GM12878 (cell line): ENCODE measurements around the gene LCN1. TPM values are rescaled to one million over a fixed set of nuclear protein-coding genes. Genes with fewer than 3 reads are reported as not detected.

Experiments
- ATAC-seq: fragments of 200-7000 bp; cut with Tn5 transposase; 3 replicates; pipeline ENCODE4 v1.9.1; 2020; ENCODE audit warnings: mild to moderate bottlenecking, moderate library complexity
- BruUV-seq: library from RNA; stranded (reverse); fragments of 400-500 nt; replicated peaks from 2 replicates; lab custom pipeline; 2021; lab: Mats Ljungman, UMichigan
- CTCF ChIA-PET: fragments of 300-600 bp; sonication (Branson Sonifier 250); formaldehyde crosslinking; extraction: SDS; loops from one replicate; lab custom pipeline; 2021; ENCODE audit warnings: inconsistent platforms; lab: Yijun Ruan, JAX
- POLR2A ChIA-PET: fragments of 350-600 bp; formaldehyde crosslinking; extraction: SDS; loops from one replicate; lab custom pipeline; 2021; ENCODE audit warnings: inconsistent platforms; lab: Charles Lee
- RAD21 ChIA-PET: fragments of 300-600 bp; sonication (Branson Sonifier 250); formaldehyde crosslinking; loops from one replicate; lab custom pipeline; 2023; ENCODE audit warnings: antibody characterized with exemption; ENCODE audit not compliant: unreplicated experiment; lab: Charles Lee
- SMC1A ChIA-PET: fragments of 300-600 bp; sonication (Branson Sonifier 250); formaldehyde crosslinking; loops from one replicate; lab custom pipeline; 2023; ENCODE audit not compliant: unreplicated experiment, uncharacterized antibody; lab: Charles Lee
- DNase-seq: peaks from one replicate; pipeline ENCODE4 v3.0.0-alpha.2; 2011; ENCODE audit warnings: low read depth, low spot score
- FAIRE-seq: peaks from 3 replicates; lab custom pipeline; 2011; peaks lifted over from hg19 to GRCh38; lab: Jason Lieb, UNC
- H2AFZ ChIP-seq: 2 replicates; pipeline ENCODE4 v1.6.0; 2011; ENCODE audit warnings: low read depth, low read length, control low read depth; ENCODE audit not compliant: control insufficient read depth
- H3K27ac ChIP-seq: 2 replicates; pipeline ENCODE4 v1.5.1; 2011; ENCODE audit warnings: control low read depth; ENCODE audit not compliant: control insufficient read depth, insufficient read depth
- H3K27me3 ChIP-seq, 2 experiments: replicated peaks in 1 of 2; 2 replicates each; pipeline versions ENCODE4 v1.6.0 to v1.6.1; 2011; ENCODE audit warnings: low read length in 1 of 2; ENCODE audit not compliant: control insufficient read depth in 2 of 2, insufficient read depth in 2 of 2
- H3K36me3 ChIP-seq, 2 experiments: 2 replicates each; pipeline ENCODE4 v1.5.1; 2011; ENCODE audit warnings: low read length in 1 of 2; ENCODE audit not compliant: control insufficient read depth in 2 of 2, insufficient read depth in 2 of 2
- H3K4me1 ChIP-seq: 2 replicates; pipeline ENCODE4 v1.6.1; 2011; ENCODE audit warnings: mild to moderate bottlenecking, low read length, moderate library complexity, mixed read lengths; ENCODE audit not compliant: control insufficient read depth, insufficient read depth
- H3K4me2 ChIP-seq: 2 replicates; pipeline ENCODE4 v1.6.0; 2011; ENCODE audit warnings: control low read depth; ENCODE audit not compliant: control insufficient read depth, insufficient read depth
- H3K4me3 ChIP-seq: fragments of 200-600 bp; sonication (generic); 2 replicates; pipeline ENCODE4 v1.5.1; 2016
- H3K79me2 ChIP-seq: 2 replicates; pipeline ENCODE4 v1.6.0; 2011; ENCODE audit warnings: low read length; ENCODE audit not compliant: control insufficient read depth, insufficient read depth
- H3K9ac ChIP-seq: 2 replicates; pipeline ENCODE4 v1.8.0; 2011; ENCODE audit warnings: low read length, control low read depth, mixed read lengths; ENCODE audit not compliant: control insufficient read depth, insufficient read depth
- H3K9me3 ChIP-seq: replicated peaks from 3 replicates; pipeline ENCODE4 v1.5.1; 2011; ENCODE audit warnings: mild to moderate bottlenecking, low read length; ENCODE audit not compliant: control insufficient read depth, insufficient read depth
- H4K20me1 ChIP-seq: 2 replicates; pipeline ENCODE4 v1.6.0; 2011; ENCODE audit not compliant: control insufficient read depth, insufficient read depth
- ELK1 ChIP-seq: IDR thresholded peaks from 2 replicates; pipeline ENCODE4 v1.6.1; 2012; ENCODE audit warnings: low read depth, low read length, improper control_type of control experiment
- FOS ChIP-seq: IDR thresholded peaks from 3 replicates; pipeline ENCODE4 v1.6.1; 2011; ENCODE audit warnings: borderline replicate concordance; ENCODE audit not compliant: insufficient read length; ENCODE audit errors: extremely low read depth
- FOXM1 ChIP-seq: IDR thresholded peaks from 2 replicates; pipeline ENCODE4 v1.6.1; 2012; ENCODE audit warnings: low read depth, mild to moderate bottlenecking, inconsistent platforms, low read length, moderate library complexity
- POU2F2 ChIP-seq: IDR thresholded peaks from 3 replicates; pipeline ENCODE4 v1.6.1; 2011; ENCODE audit warnings: low read depth, mild to moderate bottlenecking, low read length, borderline replicate concordance
- RELB ChIP-seq: fragments of 450-650 bp; IDR thresholded peaks from 2 replicates; pipeline ENCODE4 v1.6.1; 2017; ENCODE audit warnings: low read depth, mild to moderate bottlenecking, moderate library complexity
- RUNX3 ChIP-seq: IDR thresholded peaks from 2 replicates; pipeline ENCODE4 v1.6.1; 2012; ENCODE audit warnings: low read length, inconsistent platforms
- SMAD5 ChIP-seq: IDR thresholded peaks from 2 replicates; pipeline ENCODE4 v1.6.1; 2016; ENCODE audit warnings: antibody characterized with exemption, low read depth
- SP1 ChIP-seq: IDR thresholded peaks from one replicate; pipeline ENCODE4 v1.6.1; 2011; ENCODE audit warnings: low read depth, low read length
- WRNIP1 ChIP-seq: IDR thresholded peaks from 2 replicates; pipeline ENCODE4 v1.6.1; 2011; ENCODE audit warnings: low read depth, low read length, improper control_type of control experiment, borderline replicate concordance
- YBX1 ChIP-seq: fragments of 450-650 bp; IDR thresholded peaks from 2 replicates; pipeline ENCODE4 v1.6.1; 2016; ENCODE audit warnings: antibody characterized with exemption
- ZBED1 ChIP-seq: IDR thresholded peaks from 2 replicates; pipeline ENCODE4 v1.6.1; 2016; ENCODE audit warnings: borderline replicate concordance
- whole genome bisulfite sequencing: methylation state at CpG from one replicate; pipeline ENCODE4 v1.1.6; 2016; ENCODE audit warnings: low lambda C conversion rate; ENCODE audit not compliant: insufficient replicate concordance, insufficient coverage; ENCODE audit errors: missing lambda C conversion rate; 5-methylcytosine and 5-hydroxymethylcytosine counted together
- in situ Hi-C: fragments of 300-500 bp; cut with MboI; formaldehyde crosslinking; loops from 9 replicates; pipeline ENCODE4 v1.14.3; 2018; ENCODE audit warnings: mixed read lengths
- intact Hi-C: fragments of 100-400 bp; cut with micrococcal nuclease; formaldehyde crosslinking; loops from one replicate; pipeline ENCODE4 v1.14.2; 2022; ENCODE audit not compliant: unreplicated experiment
- polyA plus RNA-seq, 11 experiments: library from polyadenylated mRNA; depleted of rRNA in 4 of 11; unstranded in 6 of 11; stranded (reverse) in 5 of 11; fragments of >200 nt; fragmentation: Nextera tagmentation in 4 of 11; fragmentation: Illumina TruSeq in 1 of 11; extraction: Ambion mirVana in 4 of 11; extraction: Trizol in 1 of 11; gene quantifications; 1 replicate in 1 of 11; 2 replicates in 10 of 11; pipeline versions ENCODE4 v1.2.1 to v1.2.3, GENCODE V29; 2011 to 2016; ENCODE audit warnings: inconsistent platforms in 2 of 11, missing spikeins in 2 of 11, low read depth in 1 of 11
- total RNA-seq, 4 experiments: library from RNA; depleted of rRNA in 3 of 4; stranded (reverse); fragments of >200 nt in 3 of 4; fragmentation: Illumina TruSeq in 1 of 4; extraction: Trizol in 1 of 4; gene quantifications; 2 replicates each; pipeline versions ENCODE4 v1.2.1 to v1.2.3, GENCODE V29; 2013 to 2021

Gene LCN1
- total and polyA plus RNA-seq, 10 of the 15 experiments (the other 5 are each of a cell fraction or from before 2014, with no cell fraction given), result not detected

- Histone ChIP-seq H3K4me3 (no peak overlapping the region), H3K27me3 (no peaks in the 10 kb centered on the region), H3K4me1 (no peaks in the 10 kb centered on the region; the same call in 1 of the 2 replicates), H3K9ac (no peak overlapping the region), H3K9me3 (no peaks in the 10 kb centered on the region; the same call in 2 of the 3 replicates), H3K79me2 (no peaks in the 10 kb centered on the region; the same call in 1 of the 2 replicates), H3K27ac (no peak overlapping the region), H4K20me1 (no peaks in the 10 kb centered on the region), H3K4me2 (no peak overlapping the region), H2AFZ (no peak overlapping the region), H3K36me3 (peaks cover 10 to 22% of the 10 kb centered on the region in 2 experiments; a peak in 3 of 4 replicates)
- POLR2A ChIA-PET, result no interaction called here
- intact Hi-C loops (no loop called here), in situ Hi-C loops (no loop called here)
- no peak for DNase-seq
- no peak for TF ChIP-seq ELK1
- RAD21 ChIA-PET, result no interaction called here
- ATAC-seq, result no peak
- FAIRE-seq, result no peak
- CTCF ChIA-PET, result no interaction called here
- WGBS, result 78% methylated on average over 23 of the region's 23 CpGs
- no TSS peak for BruUV-seq
- SMC1A ChIA-PET, result no interaction called here
These were observed 13.9 kb upstream of the LCN1 start for GRCh38 chr9:135507104-135508035.

- H3K27me3 ChIP-seq, result no peaks in the 10 kb centered on the region; a peak in 1 of 4 replicates
- no peak overlapping the region for H3K27ac ChIP-seq
- BruUV-seq, result no TSS peak
- ChIA-PET POLR2A (no interaction called here), CTCF (no interaction called here), RAD21 (no interaction called here), SMC1A (no interaction called here)
- TF ChIP-seq SP1 (no peak), FOS (no peak), WRNIP1 (no peak), YBX1 (no peak), POU2F2 (no peak), RELB (no peak), RUNX3 (no peak), SMAD5 (no peak), FOXM1 (no peak), ZBED1 (no peak)
- ATAC-seq, result no peak
- H3K4me3 ChIP-seq, result no peak overlapping the region
- no peak for DNase-seq
- H3K4me1 ChIP-seq, result no peaks in the 10 kb centered on the region
- H3K9ac ChIP-seq, result no peak overlapping the region
- no peaks in the 10 kb centered on the region; the same call in 2 of the 3 replicates for H3K9me3 ChIP-seq
- intact Hi-C loops, result no loop called here
- H4K20me1 ChIP-seq, result no peaks in the 10 kb centered on the region
- H2AFZ ChIP-seq, result no peak overlapping the region
- H3K4me2 ChIP-seq, result no peak overlapping the region
- in situ Hi-C loops, result no loop called here
- 58% methylated on average over 9 of the region's 9 CpGs for WGBS
- H3K79me2 ChIP-seq, result no peaks in the 10 kb centered on the region
- peaks cover 7 to 17% of the 10 kb centered on the region in 2 experiments; a peak in 3 of 4 replicates for H3K36me3 ChIP-seq
- no peak for FAIRE-seq
These were observed 12.9 kb upstream of the LCN1 start for GRCh38 chr9:135508211-135508820.
